ENCODE results near the gene PPP2R5B.

Gene PPP2R5B

DNA sequence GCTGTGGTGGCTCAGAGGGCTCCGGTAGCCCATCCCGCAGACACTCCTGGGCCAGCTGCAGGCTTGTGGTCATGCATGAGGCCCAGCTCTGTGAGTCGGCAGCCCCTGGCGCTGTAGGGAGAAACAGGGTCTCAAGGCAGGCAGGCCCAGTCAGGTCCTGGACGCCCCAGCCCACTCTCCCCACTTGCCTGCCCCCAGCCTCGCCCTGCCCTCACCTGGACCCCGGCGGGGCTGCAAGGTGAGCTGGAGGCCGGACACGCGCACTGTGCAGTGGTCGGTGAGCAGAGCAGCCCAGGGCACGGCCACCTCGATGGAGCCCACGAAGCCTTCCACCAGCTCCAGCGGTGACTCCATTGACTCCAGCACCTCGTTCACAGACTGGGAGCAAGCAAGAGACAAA lies 10.4 kb upstream of the PPP2R5B start:
- H3K4me3 ChIP-seq (ENCODE audit: low read depth, low read length) = no peak overlapping the region
- ChIA-PET POLR2A (no interaction called here), CTCF (interaction anchor here (0.5 to 2.8 kb wide), 3 partner anchors 19 to 55 kb away, joined by 3 to 8 read pairs (median 3); no protein-coding TSS in a partner anchor)
- TF ChIP-seq ZBTB21 (tag by site-specific recombination; IDR thresholded peaks at IDR 0.05) = no peak
- no peak for TF ChIP-seq HOXC10 (CRISPR knock-in tag; IDR thresholded peaks at IDR 0.05)
- TF ChIP-seq ZNF48 (tag by site-specific recombination; IDR thresholded peaks at IDR 0.05) = no peak
- no peak for TF ChIP-seq ZNF311 (tag by site-specific recombination; IDR thresholded peaks at IDR 0.05; ENCODE audit: borderline replicate concordance)
- no peak for TF ChIP-seq ZBTB17 (tag by site-specific recombination; IDR thresholded peaks at IDR 0.05)
- TF ChIP-seq, protein P1, sequence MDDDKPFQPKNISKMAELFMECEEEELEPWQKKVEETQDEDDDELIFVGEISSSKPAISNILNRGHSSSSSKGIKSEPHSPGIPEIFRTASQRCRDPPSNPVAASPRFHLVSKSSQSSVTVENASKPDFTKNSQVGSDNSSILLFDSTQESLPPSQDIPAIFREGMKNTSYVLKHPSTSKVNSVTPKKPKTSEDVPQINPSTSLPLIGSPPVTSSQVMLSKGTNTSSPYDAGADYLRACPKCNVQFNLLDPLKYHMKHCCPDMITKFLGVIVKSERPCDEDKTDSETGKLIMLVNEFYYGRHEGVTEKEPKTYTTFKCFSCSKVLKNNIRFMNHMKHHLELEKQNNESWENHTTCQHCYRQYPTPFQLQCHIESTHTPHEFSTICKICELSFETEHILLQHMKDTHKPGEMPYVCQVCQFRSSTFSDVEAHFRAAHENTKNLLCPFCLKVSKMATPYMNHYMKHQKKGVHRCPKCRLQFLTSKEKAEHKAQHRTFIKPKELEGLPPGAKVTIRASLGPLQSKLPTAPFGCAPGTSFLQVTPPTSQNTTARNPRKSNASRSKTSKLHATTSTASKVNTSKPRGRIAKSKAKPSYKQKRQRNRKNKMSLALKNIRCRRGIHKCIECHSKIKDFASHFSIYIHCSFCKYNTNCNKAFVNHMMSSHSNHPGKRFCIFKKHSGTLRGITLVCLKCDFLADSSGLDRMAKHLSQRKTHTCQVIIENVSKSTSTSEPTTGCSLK (tag by site-specific recombination; IDR thresholded peaks at IDR 0.05) = no peak
- H3K9me3 ChIP-seq (ENCODE audit: control insufficient read depth, insufficient read depth, low read depth, low read length) = no peaks in the 10 kb centered on the region
- H3K4me1 ChIP-seq (ENCODE audit: control insufficient read depth, insufficient read depth, low read length) = no peaks in the 10 kb centered on the region
- no peak overlapping the region for H3K27ac ChIP-seq (ENCODE audit: extremely low read depth, low read depth, low read length)
- peaks cover 0 to 53% of the 10 kb centered on the region in 2 experiments; a peak in 1 of 3 replicates for H3K36me3 ChIP-seq (ENCODE audit: control insufficient read depth in 2 of 2, insufficient read depth in 1 of 2, low read length in 2 of 2)

DNA sequence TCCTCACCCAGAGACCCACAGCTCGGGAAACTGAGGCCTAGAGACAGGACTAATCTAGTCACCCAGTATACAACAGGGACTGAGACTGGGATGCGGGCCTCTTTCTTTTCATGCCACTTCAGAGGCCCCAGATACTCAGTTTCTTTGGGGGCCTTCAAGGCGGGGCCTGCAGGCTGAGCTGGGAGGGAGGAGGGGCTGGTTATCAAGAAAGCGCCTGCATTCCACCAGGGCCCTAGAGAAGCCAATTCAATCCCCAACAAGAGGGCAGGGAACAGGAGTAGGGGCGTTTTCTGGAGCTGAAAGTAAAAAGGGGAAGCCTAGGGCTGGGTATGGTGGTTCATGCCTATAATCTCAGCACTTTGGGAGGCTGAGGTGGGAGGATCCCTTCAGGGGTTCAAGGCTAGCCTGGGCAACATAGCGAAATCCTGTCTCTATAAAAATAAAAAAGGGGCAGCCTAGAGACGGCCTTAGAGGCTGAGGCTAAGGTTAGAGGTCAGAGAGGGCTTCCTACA lies 9.1 kb upstream of the PPP2R5B start:
- Histone ChIP-seq H3K4me3 (ENCODE audit: low read depth, low read length) (no peak overlapping the region), H3K36me3 (ENCODE audit: control insufficient read depth in 2 of 2, insufficient read depth in 1 of 2, low read length in 2 of 2) (peaks cover 0 to 40% of the 10 kb centered on the region in 2 experiments; a peak in 1 of 3 replicates), H3K27ac (ENCODE audit: extremely low read depth, low read depth, low read length) (no peak overlapping the region), H3K9me3 (ENCODE audit: control insufficient read depth, insufficient read depth, low read depth, low read length) (no peaks in the 10 kb centered on the region), H3K4me1 (ENCODE audit: control insufficient read depth, insufficient read depth, low read length) (no peaks in the 10 kb centered on the region)
- ChIA-PET CTCF (interaction anchor here (0.6 to 1.4 kb wide), 5 partner anchors 35 to 117 kb away, joined by 3 to 4 read pairs (median 4); partner anchors contain the start of gene BATF2), POLR2A (interaction anchor here (0.6 to 1.3 kb wide), 4 partner anchors 9 to 259 kb away, joined by 3 to 4 read pairs (median 4); partner anchors contain the start of genes PPP2R5B and SF1)
- TF ChIP-seq, protein P2, sequence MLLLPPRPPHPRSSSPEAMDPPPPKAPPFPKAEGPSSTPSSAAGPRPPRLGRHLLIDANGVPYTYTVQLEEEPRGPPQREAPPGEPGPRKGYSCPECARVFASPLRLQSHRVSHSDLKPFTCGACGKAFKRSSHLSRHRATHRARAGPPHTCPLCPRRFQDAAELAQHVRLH (tag by site-specific recombination; IDR thresholded peaks at IDR 0.05) = no peak
- TF ChIP-seq ZNF335 (tag by site-specific recombination; conservative IDR thresholded peaks at IDR 0.05) (0 out of 2 replicates have a peak, but pooled peaks have one; percentile 9), ZNF184 (tag by site-specific recombination; IDR thresholded peaks at IDR 0.05) (no peak)

DNA sequence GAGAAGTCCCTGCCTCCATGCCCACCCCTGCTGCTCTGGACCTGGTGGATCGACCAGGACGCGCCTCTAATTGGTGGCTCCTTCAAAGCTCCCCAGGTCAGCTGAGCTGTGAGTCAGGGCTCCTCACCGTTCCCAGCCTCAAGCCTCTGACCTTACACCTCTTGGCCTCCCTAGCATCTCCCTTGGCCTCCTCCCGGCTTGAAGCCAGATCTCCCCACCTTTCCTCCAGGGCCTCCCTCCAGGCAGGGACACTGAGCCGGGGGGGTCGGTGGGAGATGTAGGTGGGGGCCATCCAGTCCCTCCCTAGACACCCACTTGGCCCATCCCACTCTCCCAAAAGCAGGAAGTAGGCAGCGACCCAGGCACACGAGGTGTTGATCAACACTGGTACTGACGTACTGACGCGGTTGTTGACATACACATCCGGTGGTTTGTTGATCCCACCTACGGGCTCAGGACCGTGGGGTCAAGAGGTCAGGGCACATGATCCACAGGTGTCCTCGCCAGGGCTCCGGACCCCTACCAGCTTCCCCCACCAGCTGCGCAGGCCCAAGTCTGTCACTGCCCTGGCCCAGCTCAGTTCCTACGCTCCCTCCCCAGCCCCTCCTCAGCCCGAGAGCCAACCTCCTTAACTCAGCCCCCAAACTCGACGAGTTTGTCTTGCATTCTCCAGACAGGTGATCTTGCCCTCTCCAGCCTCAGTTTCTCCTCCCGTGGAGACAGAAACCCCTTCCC lies 8.3 kb upstream of the PPP2R5B start:
- Histone ChIP-seq H3K4me3 (ENCODE audit: low read depth, low read length) (peak overlapping the region; percentile 86), H3K9me3 (ENCODE audit: control insufficient read depth, insufficient read depth, low read depth, low read length) (no peaks in the 10 kb centered on the region), H3K27ac (ENCODE audit: extremely low read depth, low read depth, low read length) (peak overlapping the region; percentile 63), H3K4me1 (ENCODE audit: control insufficient read depth, insufficient read depth, low read length) (no peaks in the 10 kb centered on the region), H3K36me3 (ENCODE audit: control insufficient read depth in 2 of 2, insufficient read depth in 1 of 2, low read length in 2 of 2) (peaks cover 0 to 32% of the 10 kb centered on the region in 2 experiments; a peak in 1 of 3 replicates)
- ChIA-PET CTCF (interaction anchor here (0.5 to 1.4 kb wide), 6 partner anchors 22 to 115 kb away, joined by 3 to 5 read pairs (median 4); partner anchors contain the start of gene BATF2), POLR2A (interaction anchor here (0.6 to 1.3 kb wide), 3 partner anchors 16 to 138 kb away, joined by 3 to 4 read pairs (median 4); partner anchors contain the start of gene SF1)
- TF ChIP-seq ZFP69B (tag by site-specific recombination; IDR thresholded peaks at IDR 0.05) (no peak), ZNF837 (tag by site-specific recombination; IDR thresholded peaks at IDR 0.05) (no peak), ZNF311 (tag by site-specific recombination; IDR thresholded peaks at IDR 0.05; ENCODE audit: borderline replicate concordance) (no peak), ZNF37A (tag by site-specific recombination; IDR thresholded peaks at IDR 0.05) (no peak), SP3 (tag by site-specific recombination; IDR thresholded peaks at IDR 0.05) (peak; percentile 89), GLI2 (tag by site-specific recombination; IDR thresholded peaks at IDR 0.05; ENCODE audit: borderline replicate concordance, low read depth) (no peak), ZNF660 (tag by site-specific recombination; IDR thresholded peaks at IDR 0.05) (no peak), ZNF2 (tag by site-specific recombination; IDR thresholded peaks at IDR 0.05) (no peak), ZSCAN23 (tag by site-specific recombination; IDR thresholded peaks at IDR 0.05) (no peak), ZNF747 (tag by site-specific recombination; IDR thresholded peaks at IDR 0.05) (no peak), KLF16 (tag by site-specific recombination; IDR thresholded peaks at IDR 0.05) (no peak)
- TF ChIP-seq, protein P3, sequence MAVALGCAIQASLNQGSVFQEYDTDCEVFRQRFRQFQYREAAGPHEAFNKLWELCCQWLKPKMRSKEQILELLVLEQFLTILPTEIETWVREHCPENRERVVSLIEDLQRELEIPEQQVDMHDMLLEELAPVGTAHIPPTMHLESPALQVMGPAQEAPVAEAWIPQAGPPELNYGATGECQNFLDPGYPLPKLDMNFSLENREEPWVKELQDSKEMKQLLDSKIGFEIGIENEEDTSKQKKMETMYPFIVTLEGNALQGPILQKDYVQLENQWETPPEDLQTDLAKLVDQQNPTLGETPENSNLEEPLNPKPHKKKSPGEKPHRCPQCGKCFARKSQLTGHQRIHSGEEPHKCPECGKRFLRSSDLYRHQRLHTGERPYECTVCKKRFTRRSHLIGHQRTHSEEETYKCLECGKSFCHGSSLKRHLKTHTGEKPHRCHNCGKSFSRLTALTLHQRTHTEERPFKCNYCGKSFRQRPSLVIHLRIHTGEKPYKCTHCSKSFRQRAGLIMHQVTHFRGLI (tag by site-specific recombination; IDR thresholded peaks at IDR 0.05) = no peak
- TF ChIP-seq, protein P4, sequence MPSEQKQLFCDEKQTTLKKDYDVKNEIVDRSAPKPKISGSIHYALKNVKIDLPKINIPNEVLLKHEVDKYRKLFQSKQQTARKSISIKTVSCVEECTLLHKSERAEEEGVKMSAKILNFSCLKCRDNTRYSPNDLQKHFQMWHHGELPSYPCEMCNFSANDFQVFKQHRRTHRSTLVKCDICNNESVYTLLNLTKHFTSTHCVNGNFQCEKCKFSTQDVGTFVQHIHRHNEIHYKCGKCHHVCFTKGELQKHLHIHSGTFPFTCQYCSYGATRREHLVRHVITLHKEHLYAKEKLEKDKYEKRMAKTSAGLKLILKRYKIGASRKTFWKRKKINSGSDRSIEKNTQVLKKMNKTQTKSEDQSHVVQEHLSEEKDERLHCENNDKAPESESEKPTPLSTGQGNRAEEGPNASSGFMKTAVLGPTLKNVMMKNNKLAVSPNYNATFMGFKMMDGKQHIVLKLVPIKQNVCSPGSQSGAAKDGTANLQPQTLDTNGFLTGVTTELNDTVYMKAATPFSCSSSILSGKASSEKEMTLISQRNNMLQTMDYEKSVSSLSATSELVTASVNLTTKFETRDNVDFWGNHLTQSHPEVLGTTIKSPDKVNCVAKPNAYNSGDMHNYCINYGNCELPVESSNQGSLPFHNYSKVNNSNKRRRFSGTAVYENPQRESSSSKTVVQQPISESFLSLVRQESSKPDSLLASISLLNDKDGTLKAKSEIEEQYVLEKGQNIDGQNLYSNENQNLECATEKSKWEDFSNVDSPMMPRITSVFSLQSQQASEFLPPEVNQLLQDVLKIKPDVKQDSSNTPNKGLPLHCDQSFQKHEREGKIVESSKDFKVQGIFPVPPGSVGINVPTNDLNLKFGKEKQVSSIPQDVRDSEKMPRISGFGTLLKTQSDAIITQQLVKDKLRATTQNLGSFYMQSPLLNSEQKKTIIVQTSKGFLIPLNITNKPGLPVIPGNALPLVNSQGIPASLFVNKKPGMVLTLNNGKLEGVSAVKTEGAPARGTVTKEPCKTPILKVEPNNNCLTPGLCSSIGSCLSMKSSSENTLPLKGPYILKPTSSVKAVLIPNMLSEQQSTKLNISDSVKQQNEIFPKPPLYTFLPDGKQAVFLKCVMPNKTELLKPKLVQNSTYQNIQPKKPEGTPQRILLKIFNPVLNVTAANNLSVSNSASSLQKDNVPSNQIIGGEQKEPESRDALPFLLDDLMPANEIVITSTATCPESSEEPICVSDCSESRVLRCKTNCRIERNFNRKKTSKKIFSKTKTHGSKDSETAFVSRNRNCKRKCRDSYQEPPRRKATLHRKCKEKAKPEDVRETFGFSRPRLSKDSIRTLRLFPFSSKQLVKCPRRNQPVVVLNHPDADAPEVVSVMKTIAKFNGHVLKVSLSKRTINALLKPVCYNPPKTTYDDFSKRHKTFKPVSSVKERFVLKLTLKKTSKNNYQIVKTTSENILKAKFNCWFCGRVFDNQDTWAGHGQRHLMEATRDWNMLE (tag by site-specific recombination; conservative IDR thresholded peaks at IDR 0.05; ENCODE audit: low read depth) = no peak

Measured in HEK293 (cell line).